OCI-M1 (cell line): ENCODE data around the gene RPH3AL.
"Not testable (repeated sequence)": the region's sequence is repeated elsewhere in the genome, so short reads cannot be mapped to it uniquely, and the experiment has no call there.

Experiments
- DNase-seq: peaks from one replicate; lab custom pipeline; 2025; lab: John Stamatoyannopoulos, UW

Gene RPH3AL

DNA sequence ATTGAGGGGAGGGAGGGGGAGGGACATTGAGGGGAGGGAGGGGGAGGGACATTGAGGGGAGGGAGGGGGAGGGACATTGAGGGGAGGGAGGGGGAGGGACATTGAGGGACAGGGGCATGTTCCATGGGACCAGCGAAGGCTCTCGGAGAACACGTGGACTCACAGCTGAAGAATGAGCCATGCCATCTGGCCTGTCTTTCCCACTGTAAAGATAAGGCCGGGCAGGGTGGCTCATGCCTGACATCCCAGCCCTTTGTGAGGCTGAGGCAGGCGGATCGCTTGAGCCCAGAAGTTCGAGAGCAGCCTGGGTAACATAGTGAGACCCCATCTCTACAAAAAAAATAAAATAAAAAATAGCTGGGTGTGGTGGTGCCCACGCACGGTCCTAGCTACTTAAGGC lies 32.5 kb downstream of the RPH3AL start:
- DNase-seq, result no peak

DNA sequence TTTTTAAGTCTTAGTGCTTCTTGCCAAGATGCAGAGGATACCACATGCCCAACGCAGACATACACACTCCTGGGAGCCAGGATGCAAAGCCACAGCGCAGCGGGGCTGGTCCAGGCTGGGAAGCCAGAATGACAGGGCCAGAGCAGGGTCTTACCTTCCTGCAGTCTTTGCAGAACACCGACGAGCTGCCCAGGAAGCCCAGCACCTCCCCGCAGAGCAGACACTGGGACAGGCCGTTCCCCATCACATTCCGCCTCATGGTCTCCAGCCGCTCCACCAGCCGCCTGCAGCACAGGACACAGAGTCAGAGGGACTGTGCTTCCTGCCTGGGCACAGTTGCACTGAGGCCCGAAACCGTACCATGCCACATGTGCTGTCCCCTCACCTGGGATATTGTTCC lies 33.3 kb downstream of the RPH3AL start:
- no peak for DNase-seq

DNA sequence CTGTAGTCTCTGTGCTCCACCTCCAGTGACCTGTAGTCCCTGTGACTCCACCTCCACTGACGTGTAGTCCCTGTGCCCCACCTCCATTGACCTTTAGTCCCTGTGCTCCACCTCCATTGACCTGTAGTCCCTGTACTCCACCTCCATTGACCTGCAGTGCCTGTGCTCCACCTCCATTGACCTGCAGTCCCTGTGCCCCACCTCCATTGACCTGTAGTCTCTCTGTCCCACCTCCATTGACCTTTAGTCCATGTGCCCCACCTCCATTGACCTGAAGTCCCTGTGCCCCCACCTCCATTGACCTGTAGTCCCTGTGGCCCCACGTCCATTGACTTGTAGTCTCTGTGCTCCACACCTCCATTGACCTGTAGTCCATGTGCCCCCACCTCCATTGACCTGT lies 35.5 kb downstream of the RPH3AL start:
- DNase-seq, result not testable (repeated sequence)

DNA sequence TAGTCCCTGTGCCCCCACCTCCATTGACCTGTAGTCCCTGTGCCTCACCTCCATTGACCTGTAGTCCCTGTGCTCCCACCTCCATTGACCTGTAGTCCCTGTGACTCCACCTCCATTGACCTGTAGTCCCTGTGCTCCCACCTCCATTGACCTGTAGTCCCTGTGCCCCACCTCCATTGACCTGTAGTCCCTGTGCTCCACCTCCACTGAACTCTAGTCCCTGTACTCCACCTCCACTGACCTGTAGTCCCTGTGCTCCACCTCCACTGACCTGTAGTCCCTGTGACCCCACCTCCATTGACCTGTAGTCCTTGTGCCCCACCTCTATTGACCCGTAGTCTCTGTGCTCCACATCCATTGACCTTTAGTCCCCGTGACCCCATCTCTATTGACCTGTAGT lies 37.2 kb downstream of the RPH3AL start:
- not testable (repeated sequence) for DNase-seq

DNA sequence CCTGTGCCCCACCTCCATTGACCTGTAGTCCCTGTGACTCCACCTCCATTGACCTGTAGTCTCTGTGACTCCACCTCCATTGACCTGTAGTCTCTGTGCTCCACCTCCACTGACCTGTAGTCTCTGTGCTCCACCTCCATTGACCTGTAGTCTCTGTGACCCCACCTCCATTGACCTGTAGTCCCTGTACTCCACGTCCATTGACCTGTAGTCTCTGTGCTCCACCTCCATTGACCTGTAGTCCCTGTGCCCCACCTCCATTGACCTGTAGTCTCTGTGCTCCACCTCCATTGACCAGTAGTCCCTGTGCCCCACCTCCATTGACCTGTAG lies 38.0 kb downstream of the RPH3AL start:
- not testable (repeated sequence) for DNase-seq

DNA sequence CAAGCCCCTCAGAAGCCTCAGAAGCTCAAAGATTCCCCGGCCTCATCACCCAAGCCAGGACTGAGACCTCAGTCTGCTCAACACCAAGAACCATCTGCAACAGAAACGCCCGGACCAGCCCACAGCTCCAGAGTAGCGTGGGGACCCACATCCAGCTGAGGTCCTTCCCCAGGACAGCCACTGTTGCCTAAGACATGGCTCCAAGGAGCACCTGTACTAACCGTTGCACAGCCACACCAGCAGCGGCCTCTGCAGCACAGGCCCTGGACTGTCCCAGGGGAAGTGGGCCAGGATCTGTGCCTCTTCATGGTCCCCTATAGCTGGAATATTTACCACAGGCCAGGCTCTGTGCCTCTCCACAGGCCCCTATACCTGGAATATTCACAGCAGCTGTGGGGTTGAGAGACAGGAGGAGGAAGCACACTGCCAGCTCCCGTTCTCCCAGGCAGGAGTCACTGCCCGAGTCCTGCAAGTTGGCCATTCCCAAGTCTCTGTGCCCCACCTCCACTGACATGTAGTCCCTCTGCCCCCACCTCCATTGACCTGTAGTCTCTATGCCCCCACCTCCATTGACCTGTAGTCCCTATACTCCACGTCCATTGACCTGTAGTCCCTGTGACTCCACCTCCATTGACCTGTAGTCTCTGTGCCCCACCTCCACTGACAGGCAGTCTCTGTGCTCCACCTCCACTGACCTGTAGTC lies 38.5 kb downstream of the RPH3AL start:
- DNase-seq, result no peak

DNA sequence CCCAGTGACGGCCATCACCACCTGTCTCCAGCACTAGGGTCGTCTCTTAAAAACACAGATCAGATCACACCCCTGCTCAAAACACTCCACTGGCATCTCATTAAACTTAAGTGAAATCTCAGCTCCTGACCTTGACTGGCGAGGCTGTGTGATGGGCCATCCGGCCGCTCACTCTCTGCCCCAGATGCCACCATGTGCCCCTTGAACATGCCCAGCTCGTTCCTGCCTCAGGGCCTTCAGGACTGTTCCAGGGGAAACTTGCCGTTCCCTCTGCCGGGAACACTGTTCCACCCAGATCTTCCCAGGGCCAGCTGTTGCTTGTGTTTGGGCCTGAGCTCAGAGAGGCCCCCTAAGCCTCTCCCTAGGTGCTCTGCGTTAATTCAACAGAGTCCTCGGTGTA lies 39.4 kb downstream of the RPH3AL start:
- DNase-seq, result no peak

DNA sequence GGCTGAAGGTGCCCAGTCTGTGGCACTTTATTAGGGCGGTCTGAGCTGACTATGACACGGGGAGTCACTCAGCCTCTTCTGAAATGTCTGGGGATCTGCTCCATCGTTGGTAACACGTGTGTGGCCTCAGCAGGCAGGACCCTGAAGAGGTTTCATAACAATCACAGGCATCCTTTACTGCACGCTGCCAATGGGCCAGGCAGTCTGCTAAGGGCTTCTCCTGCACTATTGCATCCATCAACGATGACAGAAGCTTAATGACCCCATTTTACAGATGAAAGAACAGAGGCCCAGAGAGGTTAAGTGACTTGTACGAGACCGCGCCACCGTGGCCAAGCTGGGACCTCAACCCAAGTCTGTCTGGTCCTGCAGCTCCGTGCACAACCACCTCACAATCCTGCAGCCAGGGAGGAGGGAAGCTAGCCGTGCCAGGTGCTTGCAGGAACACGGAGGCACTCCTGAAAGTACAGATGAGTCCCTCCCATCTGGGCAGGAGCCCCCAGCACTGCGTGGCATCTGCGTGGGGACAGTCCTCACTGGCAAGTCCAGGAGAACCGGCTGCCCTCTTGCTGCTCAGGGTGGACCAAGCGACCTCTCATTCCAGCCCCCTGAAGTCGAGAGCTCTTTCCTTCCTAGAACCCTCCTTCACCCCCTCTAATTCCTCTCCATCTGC lies 40.0 kb downstream of the RPH3AL start:
- no peak for DNase-seq

DNA sequence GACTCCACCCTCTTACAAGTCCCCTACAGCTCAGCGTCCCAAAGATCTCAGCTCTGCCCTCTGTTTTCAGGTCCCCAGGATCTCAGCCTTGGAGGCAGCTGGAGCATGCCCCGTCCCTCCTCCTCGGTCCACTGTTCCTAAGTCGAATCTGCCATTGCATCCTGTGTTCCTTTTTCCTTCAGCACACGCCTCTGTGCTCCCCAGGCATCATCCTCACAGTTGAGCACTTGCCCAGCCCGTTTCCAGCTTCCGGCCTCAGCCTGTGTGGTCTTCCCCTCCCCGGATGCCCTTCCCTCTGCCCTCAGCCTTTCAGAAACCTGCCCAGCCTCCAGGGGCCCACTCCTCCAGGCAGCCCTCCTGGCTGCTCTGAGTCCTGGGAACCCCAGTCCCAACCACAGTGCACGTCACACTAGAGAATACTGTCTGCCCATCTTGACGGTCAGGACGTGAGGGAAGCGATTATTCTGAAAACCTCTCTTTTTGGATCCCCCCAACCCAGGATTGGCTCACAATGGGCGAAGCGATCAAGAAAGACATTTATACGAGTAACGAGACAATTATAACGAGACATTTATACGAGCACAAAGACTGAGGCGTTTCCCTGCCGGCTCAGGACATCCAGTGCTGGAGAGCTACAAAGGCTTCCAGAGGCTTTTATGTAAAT lies 41.4 kb downstream of the RPH3AL start:
- no peak for DNase-seq

DNA sequence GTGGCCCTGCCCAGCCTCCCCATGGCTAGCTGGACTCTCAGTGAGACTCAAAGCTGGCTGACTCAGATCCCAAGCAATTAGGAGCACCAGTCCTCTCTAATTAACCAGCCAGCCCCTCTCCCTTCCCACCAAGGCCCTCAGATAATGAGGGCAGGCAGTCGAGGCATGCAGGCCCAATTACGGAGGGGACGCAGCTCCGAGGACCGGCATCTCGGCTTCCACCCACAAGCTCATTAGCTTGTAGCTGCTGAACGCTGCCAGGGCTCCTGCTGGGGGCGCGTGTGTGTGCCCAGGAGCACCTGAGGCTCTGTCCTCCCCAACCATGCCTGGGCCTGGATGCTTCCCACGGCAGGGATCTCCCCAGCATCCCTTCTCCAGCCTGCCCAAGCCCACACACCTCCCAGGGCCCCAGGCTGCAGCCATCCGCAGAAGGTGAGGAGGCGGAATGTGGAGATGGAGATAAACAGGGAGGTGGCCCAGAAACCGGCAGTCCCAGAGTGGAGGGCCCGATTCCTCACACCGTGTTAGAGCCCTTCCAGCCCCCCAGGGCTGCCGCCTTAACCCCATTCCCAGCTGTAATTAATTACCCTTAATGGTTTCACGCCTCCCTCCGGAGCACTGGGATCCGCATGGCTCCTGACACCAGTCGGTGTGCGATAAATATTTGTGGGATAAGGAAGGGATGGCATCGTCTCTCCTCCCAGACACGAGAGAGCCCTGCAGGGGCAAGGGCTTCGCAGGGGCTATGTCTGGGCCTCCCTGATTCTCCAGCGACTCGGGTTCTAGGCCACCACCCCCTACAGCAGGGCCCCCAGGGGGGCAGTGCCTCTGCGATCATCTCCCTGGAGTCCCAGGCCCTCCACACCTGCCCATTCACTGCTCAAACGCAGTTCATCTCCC lies 42.2 kb downstream of the RPH3AL start:
- no peak for DNase-seq

DNA sequence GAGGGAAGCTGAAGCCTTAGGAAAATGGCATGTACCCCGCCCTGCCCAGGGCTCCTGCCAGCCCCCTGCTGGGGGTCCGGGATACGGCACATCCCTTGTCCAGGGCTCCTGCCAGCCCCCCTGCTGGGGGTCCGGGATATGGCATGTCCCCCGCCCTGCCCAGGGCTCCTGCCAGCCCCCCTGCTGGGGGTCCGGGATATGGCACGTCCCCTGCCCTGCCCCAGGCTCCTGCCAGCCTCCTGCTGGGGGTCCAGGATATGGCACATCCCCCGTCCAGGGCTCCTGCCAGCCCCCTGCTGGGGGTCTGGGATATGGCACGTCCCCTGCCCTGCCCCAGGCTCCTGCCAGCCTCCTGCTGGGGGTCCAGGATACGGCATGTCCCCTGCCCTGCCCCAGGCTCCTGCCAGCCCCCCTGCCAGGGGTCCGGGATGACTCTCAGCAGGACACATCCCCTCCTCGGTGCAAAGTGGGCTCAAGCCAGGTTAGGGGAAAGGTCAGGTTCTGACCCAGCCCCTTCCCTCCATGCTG lies 43.2 kb downstream of the RPH3AL start:
- no peak for DNase-seq

DNA sequence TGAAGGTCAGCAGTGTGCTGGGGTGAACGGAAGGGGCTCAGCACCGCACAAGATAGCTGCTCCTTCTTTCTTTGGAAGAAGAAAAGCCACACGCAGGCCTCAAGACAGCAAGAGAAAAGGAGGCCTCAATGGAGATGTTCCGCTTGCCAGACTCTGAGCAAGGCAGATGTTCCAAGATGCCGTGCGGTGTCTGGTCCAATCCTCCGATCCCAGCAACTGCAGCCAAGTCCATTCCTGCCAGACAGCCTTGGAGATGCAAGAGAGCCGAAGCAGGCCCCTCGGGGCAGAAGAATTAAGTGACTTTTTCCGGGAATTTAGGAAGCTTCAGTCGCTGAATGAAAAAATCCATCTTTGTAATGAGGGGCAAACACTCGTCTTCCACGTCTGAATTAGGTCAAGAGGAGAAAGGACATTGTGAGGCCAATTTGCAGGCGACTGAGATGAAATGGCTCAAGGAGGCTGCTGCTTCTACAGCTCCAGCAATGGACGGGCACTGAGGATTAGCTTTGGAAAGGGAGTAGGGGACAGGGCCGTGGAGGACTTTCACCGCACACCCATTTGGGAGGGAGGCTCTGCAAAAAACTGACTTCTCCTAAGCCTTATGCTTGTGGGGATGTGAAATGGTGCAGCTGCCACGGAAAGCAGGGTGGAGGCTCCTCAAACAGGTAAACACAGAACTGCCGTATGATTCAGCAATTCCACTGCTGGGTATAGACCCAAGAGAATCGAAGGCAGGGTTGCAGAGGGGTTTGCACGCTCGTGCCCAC lies 44.7 kb downstream of the RPH3AL start:
- DNase-seq, result no peak

DNA sequence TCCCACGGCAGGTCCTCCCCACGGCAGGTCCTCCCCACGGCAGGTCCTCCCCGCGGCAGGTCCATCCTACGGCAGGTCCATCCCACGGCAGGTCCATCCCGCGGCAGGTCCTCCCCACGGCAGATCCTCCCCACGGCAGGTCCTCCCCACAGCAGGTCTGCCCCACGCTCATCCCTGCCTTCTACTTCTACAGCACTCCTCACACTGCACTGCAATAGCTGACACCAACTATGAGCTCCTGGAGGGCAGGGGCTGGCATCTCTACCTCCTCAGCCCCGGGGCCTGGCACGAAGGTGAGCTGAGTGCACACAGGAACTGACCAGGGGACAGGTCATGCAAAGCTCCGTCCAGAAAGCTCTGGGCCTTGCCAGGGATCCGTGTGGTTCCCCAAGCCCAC lies 45.3 kb downstream of the RPH3AL start:
- no peak for DNase-seq

DNA sequence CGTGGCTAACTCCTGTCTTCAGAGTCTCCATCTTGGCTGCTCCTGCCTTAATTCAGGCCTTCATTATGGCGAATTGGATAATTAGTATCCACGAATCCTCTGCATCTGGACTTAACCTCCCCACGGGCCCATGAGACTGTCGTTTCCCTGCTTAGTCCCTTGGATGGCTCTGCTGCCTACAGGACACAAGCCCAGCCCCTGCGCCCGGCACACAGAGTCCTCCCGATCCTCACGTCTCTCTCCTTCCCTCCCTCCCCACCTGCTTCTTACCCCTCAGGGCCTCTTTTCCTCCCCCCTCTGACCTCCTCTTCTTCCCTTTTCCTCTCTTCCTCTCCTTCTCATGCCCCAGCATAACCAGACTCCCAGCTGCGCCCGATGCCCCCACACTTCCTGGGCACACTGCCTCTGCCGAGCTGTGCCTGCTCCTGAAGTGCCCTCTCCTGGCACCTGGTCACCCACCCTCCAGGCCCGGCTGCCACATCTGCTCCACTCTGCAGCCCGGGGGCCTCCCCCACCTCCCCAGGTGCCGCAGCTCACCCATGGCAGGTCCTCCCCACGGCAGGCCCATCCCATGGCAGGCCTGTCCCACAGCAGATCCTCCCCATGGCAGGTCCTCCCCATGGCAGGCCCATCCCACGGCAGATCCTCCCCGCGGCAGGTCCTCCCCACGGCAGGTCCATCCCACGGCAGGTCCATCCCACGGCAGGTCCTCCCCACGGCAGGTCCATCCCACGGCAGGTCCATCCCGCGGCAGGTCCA lies 45.9 kb downstream of the RPH3AL start:
- DNase-seq, result no peak

DNA sequence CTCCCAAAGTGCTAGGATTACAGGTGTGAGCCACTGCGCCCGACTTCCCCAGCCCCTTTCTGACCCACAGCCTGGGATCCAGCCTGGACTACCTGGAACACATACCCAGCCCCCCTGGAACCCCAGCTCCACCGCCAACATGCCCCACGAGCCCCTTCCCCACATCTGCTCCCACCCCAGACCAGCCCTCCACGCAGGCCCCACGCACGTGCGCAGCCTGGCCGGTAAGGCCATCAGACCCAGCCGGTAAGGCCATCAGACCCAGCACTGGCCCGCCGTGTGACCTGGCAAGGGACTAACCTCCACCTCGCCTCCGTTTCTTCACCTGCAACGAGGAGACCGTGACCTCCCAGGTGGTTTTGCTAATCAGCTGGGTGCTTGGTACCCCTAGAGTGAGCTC lies 46.5 kb downstream of the RPH3AL start:
- no peak for DNase-seq

DNA sequence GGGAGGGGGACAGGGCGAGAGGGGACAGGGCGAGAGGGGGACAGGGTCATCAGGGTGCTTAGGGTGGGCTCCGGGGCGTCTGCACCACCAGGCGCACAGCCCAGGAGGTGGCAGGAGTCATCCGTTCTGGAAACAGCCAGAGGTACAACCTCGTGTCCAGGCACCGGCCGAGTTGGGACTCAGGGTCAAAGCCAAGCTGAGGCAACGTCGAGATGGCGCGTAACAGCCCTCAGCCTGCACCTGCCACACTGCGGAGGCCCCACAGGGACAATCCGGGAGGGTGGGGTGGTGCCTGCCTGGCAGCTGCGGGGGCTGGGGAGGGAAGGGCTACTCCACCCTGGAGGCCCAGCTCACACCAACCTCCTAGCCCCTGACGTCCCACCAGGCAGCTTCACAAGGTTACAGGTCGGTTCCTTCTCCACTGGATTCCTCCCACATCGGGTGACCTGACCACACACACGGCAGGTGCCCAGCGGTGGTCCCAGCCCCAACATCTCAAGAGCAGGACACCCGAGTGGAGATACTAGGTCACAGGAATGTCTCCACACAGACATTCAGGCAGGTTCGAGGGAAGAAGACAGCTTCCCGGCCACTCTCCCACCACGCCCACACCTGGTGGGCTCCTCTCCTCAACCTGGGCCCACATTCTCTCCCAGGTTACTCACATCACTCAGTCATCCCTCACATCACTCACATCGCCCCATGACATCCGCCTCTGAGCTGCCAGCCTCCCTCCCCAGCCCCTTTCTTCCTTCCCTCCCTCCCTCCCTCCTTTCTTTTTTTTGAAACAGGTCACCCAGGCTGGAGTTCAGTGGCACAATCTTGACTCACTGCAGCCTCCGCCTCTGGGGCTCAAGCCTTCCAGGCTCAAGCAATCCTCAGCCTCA lies 47.3 kb downstream of the RPH3AL start:
- DNase-seq, result no peak

DNA sequence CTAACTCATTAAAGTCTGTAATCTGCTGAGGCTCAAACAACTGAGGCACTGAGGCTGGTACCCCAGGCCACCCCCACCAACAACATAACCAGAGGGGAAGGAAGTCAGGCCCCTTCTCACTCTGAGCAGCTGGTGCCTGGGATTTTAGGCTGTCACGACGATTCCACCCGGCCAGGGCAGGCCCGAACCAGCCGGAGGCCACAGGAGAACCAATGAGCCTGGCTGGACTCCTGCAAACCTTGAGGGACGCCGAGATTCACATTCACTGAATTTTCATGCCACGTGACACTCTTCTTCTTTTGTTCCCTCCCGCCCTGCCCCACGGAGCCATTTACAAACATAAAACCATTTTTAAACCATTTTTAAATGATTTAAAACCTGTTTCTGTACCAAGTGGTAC lies 48.1 kb downstream of the RPH3AL start:
- DNase-seq, result no peak

DNA sequence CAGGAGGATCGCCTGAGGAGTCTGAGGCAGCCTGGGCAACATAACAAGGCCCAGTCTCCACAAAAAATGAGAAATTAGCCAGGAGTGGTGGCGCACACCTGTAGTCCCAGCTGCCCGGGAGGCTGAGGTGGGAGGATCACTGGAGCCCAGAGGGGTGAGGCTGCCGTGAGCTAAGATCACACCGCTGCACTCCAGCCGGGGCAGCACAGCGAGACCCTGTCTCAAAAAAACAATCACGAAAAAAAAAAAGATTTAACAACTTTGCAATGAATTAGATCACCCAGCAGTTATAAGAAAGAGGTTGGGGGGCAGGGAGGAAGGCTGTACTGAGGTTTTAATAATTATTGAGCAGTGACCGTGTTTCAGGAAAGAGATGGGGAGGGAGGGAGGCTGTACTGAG lies 49.4 kb downstream of the RPH3AL start:
- DNase-seq, result no peak

DNA sequence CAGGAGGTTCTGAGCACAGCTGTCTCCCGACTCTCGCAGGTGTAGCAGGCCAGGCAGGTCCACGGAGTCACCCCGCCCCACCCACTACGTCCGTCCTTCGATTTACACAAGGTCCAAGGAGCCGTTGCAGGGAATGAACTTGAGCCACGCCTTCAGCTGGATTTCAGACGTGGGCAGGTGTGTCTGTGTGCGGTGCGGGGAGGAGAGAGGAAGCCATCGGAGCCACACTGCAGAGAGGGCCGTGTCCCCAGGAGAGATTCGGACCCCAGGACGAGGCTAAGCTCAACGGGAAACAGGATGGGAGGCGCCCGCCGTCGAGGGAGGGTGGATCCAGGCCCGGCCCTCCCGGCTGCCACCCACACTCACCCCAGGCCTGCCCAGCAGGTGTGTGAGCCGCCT lies 50.3 kb downstream of the RPH3AL start:
- DNase-seq, result no peak
